Measurements from ENCODE around the gene CLK4.
A peak's percentile ranks its signal among the peaks of the same experiment; 100 is the strongest.

The CLK4 gene

GRCh38 chr5:178583279-178583678, 43.6 kb downstream of the CLK4 start:
- no peak for DNase-seq

GRCh38 chr5:178582291-178582690, 44.6 kb downstream of the CLK4 start:
- DNase-seq: no peak

GRCh38 chr5:178581621-178582020, 45.2 kb downstream of the CLK4 start:
- peak; percentile 18 for DNase-seq

- no peak for DNase-seq
Observed at GRCh38 chr5:178580271-178580955, 46.4 kb downstream of the CLK4 start.

- DNase-seq: no peak
Observed at GRCh38 chr5:178577944-178578343, 48.9 kb downstream of the CLK4 start.

- DNase-seq: no peak
Observed at GRCh38 chr5:178577376-178577839, 49.4 kb downstream of the CLK4 start.

- DNase-seq: no peak
Observed at GRCh38 chr5:178576591-178577351, 50.1 kb downstream of the CLK4 start.

- no peak for DNase-seq
Observed at GRCh38 chr5:178573216-178573615, 53.6 kb downstream of the CLK4 start.

- DNase-seq: no peak
Observed at GRCh38 chr5:178572617-178573016, 54.2 kb downstream of the CLK4 start.

GRCh38 chr5:178569485-178569884, 57.4 kb downstream of the CLK4 start:
- DNase-seq: no peak

- no peak for DNase-seq
Observed at GRCh38 chr5:178564811-178565550, 61.9 kb downstream of the CLK4 start.

- no peak for DNase-seq
Observed at GRCh38 chr5:178564397-178564796, 62.5 kb downstream of the CLK4 start.

- no peak for DNase-seq
Observed at GRCh38 chr5:178563621-178564020, 63.2 kb downstream of the CLK4 start.

- no peak for DNase-seq
Observed at GRCh38 chr5:178561746-178562264, 65.0 kb downstream of the CLK4 start.

- no peak for DNase-seq
Observed at GRCh38 chr5:178560911-178561310, 65.9 kb downstream of the CLK4 start.

GRCh38 chr5:178557416-178557815, 69.4 kb downstream of the CLK4 start:
- no peak for DNase-seq

- no peak for DNase-seq
Observed at GRCh38 chr5:178555771-178556211, 71.1 kb downstream of the CLK4 start.

GRCh38 chr5:178555005-178555404, 71.8 kb downstream of the CLK4 start:
- no peak for DNase-seq

GRCh38 chr5:178554311-178554710, 72.5 kb downstream of the CLK4 start:
- no peak for DNase-seq

- DNase-seq: no peak
Observed at GRCh38 chr5:178553517-178553916, 73.3 kb downstream of the CLK4 start.

Measured in NCI-H526 treated with DMSO at 0.1 percent for 48 hours (cell line).